GM18505 (cell line): ENCODE measurements around the gene HSF5.

Experiments
- ATAC-seq: cut with Tn5 transposase; IDR thresholded peaks from one replicate; pipeline ENCODE4 v1.9.1; 2021; ENCODE audit not compliant: unreplicated experiment
- POLR2A ChIP-seq: IDR thresholded peaks from 4 replicates; pipeline ENCODE4 v1.6.1; 2011; ENCODE audit warnings: borderline replicate concordance; ENCODE audit not compliant: insufficient read depth, insufficient read length; ENCODE audit errors: extremely low read depth

The HSF5 gene

DNA sequence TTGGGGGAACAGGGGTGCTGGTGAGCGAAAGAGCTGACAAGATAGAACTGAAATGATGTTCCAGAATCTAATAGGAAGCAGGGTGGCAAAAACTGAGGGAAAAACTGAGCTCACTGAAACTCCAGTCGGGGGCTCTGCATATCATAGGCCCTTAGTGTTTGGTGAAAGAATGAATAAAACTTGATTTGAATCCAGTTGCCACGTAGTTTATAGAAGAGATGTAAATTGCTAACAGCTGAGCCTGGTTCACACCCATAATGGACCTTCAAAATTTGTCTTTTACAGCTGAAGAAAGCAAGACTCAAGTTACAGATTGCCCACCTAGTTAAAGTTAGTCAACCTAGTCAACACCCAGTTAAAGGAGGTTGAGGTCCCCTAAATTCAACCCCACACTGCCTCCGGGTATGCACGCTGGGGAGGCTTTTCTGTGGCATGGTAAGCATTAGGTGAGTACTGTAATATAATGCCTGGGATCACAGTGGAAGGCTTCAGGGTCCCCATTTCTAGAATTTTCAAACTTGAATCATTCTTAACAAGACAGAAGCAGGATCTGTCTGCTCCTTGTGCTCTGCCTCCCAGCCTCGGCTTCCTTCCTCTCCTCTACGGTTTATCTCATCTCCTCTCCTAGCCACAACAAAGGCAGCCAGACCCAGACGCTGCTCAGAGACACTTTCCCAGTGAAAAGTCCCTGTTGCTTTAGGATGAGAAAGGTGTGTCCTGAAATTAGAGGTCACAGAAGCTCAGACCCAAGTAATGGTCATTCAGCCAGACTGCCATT is 109.3 kb downstream of the HSF5 start:
- TF ChIP-seq POLR2A: no peak

DNA sequence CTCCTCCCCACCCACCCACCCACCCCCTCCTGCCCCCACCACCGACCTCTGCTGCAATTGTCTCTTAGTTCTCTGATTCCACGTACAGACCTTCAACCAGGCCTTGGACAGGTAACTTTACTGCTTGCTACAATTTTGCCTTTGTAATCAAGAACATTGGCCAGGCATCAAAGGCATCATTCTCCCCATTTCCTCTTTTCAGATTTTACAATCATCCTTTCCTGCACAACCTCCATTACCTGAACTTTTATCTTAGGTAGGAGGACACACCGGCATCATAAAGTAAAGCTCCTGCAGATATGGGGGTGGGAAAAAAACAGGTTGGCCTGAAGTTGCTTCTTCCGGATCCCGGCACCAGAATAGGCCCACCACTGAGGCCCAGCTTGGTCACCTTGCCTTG is 110.5 kb downstream of the HSF5 start:
- no peak for TF ChIP-seq POLR2A
- no peak for ATAC-seq

More for the DNA sequence above, 109.3 kb downstream of the HSF5 start:
- ATAC-seq: no peak

- ATAC-seq: no peak
- no peak for TF ChIP-seq POLR2A
Observed at GRCh38 chr17:58377093-58377601, 111.1 kb downstream of the HSF5 start.

- no peak for ATAC-seq
- no peak for TF ChIP-seq POLR2A
Observed at GRCh38 chr17:58376472-58377000, 111.7 kb downstream of the HSF5 start.

DNA sequence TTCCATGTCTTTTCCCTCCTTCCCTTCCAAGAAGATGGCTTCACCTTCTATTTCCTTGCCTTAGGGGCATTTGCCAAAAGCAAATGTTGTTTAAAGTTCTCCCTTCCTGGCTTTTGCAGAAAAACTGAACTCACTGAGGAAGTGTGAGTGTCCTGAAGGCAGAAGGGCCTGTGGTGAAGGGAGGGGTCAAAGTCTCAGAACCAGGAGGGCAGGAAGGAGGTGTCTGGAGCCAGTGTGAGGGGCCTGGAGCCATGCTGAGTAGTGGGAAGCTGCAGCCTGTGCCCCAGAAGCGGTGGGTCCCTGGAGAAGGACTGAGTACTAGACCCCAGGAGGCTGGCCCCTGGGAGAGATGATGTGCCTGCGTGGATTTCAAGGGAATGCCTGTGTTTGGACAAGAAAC is 112.4 kb downstream of the HSF5 start:
- ATAC-seq: no peak
- no peak for TF ChIP-seq POLR2A

GRCh38 chr17:58375256-58375655 is 113.0 kb downstream of the HSF5 start:
- no peak for ATAC-seq
- no peak for TF ChIP-seq POLR2A

DNA sequence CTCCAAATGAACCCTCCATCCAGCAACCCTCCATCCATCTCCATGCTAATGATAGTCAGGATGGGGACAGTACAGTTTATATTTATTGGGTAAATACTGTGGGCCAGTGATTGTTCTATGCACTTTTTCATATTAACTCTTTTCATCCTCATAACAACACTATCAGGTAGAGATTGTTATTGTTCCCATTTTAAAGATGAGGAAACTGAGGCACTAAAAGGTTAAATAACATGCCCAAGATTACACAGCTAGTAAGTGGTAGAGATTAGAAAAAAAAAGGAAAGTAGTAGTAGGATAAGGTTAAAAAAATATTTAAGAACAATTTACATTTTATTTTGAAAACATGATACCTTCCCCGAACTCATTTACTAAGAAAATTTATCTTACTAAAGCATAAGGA is 114.3 kb downstream of the HSF5 start:
- ATAC-seq: no peak
- TF ChIP-seq POLR2A: no peak

DNA sequence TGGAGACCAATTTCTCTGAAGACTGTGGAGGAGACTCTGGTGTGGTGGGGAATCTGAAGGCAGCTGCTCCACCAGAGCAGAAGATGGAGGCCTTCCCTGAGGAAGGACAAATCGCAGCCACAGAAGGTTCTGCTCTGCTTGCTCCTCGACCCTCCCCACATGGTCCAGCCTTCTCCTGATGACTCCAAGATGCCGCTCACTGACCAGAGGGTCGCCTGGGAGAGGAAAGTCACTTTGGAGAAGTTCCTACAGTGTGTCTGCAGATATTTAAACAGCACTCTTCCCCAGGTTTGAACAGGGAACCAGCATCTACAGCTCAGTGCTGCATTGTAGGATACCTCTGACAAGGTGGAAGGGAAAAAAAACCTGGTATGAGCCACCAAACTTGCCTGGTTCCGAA is 115.2 kb downstream of the HSF5 start:
- no peak for TF ChIP-seq POLR2A
- ATAC-seq: no peak

- no peak for ATAC-seq
Observed at GRCh38 chr17:58371300-58371950, 116.8 kb downstream of the HSF5 start.

GRCh38 chr17:58370716-58371115 is 117.5 kb downstream of the HSF5 start:
- ATAC-seq: no peak
- TF ChIP-seq POLR2A: no peak

More at GRCh38 chr17:58371300-58371950, 116.8 kb downstream of the HSF5 start:
- TF ChIP-seq POLR2A: no peak

DNA sequence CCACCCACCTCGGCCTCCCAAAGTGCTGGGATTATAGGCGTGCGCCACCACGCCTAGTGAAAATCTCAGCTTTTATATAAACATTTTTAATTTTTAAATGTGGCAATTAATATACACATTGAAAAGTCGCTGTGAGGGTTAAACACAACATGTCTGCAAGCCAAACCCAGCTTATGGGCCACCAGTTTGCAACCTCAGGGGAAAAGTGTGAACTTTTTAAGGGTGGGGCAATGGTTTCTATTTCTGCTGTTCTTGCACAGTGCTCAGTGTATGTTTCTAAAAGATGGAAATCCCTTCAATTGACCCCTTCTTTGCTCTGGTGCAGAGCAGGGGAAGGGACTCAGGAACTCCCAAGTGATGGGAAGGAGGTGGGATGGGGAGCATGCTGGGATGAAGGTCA is 117.9 kb downstream of the HSF5 start:
- no peak for ATAC-seq
- TF ChIP-seq POLR2A: no peak
